Measurements from ENCODE around the gene GLO1. TPM values are rescaled to one million over a fixed set of nuclear protein-coding genes. Genes with fewer than 3 reads are reported as not detected.

GLO1 gene
- total RNA-seq, 1 donor from 2014 or later: 80.8 TPM

DNA sequence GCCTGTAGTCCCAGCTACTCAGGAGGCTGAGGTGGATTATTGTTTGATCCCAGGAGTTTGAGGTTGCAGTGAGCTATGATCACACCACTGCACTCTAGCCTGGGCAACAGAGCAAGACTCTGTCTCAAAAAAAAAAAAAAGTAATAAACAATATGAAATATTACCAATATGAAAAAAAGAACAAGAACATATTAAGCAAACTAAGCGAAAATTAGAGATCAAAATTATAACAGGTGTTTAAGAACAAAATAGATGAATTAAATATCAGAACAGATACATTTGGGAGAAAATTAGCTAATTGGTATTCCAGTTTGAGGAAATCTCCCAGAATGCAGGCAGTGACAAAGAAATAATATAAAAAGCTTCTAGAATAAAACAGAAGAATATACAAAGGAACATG, 23.3 kb downstream of the GLO1 start:
- TF ChIP-seq, protein P1, sequence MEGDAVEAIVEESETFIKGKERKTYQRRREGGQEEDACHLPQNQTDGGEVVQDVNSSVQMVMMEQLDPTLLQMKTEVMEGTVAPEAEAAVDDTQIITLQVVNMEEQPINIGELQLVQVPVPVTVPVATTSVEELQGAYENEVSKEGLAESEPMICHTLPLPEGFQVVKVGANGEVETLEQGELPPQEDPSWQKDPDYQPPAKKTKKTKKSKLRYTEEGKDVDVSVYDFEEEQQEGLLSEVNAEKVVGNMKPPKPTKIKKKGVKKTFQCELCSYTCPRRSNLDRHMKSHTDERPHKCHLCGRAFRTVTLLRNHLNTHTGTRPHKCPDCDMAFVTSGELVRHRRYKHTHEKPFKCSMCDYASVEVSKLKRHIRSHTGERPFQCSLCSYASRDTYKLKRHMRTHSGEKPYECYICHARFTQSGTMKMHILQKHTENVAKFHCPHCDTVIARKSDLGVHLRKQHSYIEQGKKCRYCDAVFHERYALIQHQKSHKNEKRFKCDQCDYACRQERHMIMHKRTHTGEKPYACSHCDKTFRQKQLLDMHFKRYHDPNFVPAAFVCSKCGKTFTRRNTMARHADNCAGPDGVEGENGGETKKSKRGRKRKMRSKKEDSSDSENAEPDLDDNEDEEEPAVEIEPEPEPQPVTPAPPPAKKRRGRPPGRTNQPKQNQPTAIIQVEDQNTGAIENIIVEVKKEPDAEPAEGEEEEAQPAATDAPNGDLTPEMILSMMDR (IDR thresholded peaks at IDR 0.05): no peak
- Mint-ChIP-seq H3K27me3 (ENCODE audit: unreplicated experiment) (no peaks in the 10 kb centered on the region), H3K27ac (ENCODE audit: unreplicated experiment) (no peak overlapping the region), H3K4me1 (ENCODE audit: unreplicated experiment) (no peaks in the 10 kb centered on the region), H3K4me3 (ENCODE audit: unreplicated experiment) (no peak overlapping the region), H3K36me3 (ENCODE audit: unreplicated experiment) (peaks cover 50% of the 10 kb centered on the region), H3K9me3 (ENCODE audit: unreplicated experiment) (no peaks in the 10 kb centered on the region)
- no peak for DNase-seq (ENCODE audit: extremely low spot score, unreplicated experiment)

DNA sequence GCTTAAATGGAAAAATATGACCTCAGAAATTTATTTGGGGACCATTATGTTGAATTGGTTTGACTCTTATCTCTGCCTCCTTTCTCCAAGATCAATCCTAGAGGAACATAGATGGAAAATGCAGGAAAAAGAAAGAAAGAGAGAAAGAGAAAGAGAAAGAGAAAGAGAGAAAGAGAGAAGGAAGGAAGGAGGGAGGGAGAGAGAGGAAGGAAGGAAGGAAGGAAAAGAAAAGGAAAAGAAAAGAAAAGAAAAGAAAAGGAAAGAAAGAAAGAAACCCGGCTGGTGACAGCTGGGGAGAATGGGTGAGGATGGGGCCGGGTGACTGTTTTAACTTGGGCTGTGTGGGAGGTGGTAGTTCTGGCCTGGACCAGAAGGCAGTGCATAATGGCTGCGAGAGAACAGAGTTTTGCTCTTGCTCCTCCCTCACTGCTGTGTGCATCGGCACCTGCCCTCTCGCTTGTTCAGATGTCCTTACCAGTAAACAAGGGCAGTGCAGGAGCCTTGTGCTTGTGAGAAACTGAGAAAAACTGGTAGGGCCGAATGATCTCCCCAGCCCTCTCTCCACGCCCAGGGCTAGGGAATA, 24.7 kb downstream of the GLO1 start:
- Mint-ChIP-seq H3K27ac (ENCODE audit: unreplicated experiment) (peak overlapping the region; percentile 16), H3K4me1 (ENCODE audit: unreplicated experiment) (no peaks in the 10 kb centered on the region), H3K27me3 (ENCODE audit: unreplicated experiment) (no peaks in the 10 kb centered on the region), H3K9me3 (ENCODE audit: unreplicated experiment) (no peaks in the 10 kb centered on the region), H3K36me3 (ENCODE audit: unreplicated experiment) (peaks cover 45% of the 10 kb centered on the region), H3K4me3 (ENCODE audit: unreplicated experiment) (no peak overlapping the region)
- no peak for DNase-seq (ENCODE audit: extremely low spot score, unreplicated experiment)
- TF ChIP-seq, protein P1 (IDR thresholded peaks at IDR 0.05): no peak

DNA sequence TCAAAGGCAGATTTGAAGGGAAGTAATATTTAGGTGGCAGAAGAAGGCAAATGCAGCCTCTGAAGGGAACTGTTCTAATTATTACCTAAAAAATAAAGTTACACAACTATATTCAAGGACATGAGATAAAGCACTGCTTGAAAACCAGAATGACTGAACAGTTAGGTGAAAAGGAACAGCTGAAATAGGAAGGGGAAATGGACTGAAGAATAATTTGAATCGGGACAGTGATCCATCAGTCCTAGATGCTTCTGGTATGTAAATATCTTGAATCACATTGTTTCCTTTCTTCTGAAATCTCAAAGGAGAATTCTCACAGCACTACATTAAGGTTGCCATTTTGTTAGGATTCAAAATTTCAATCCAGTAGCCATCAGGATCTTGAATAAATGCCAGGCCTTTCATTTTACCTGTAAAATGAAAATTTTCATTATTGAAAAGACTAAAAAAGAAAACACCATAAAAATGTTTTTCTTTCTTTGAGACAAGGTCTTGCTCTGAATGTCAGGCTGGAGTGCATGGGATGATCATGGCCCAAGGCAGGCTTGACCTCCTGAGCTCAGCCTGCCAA, 25.9 kb downstream of the GLO1 start:
- TF ChIP-seq, protein P1 (IDR thresholded peaks at IDR 0.05): no peak
- DNase-seq (ENCODE audit: extremely low spot score, unreplicated experiment): no peak
- no peaks in the 10 kb centered on the region for H3K27me3 Mint-ChIP-seq (ENCODE audit: unreplicated experiment)
- peaks cover 40% of the 10 kb centered on the region for H3K36me3 Mint-ChIP-seq (ENCODE audit: unreplicated experiment)
- no peak overlapping the region for H3K4me3 Mint-ChIP-seq (ENCODE audit: unreplicated experiment)
- H3K27ac Mint-ChIP-seq (ENCODE audit: unreplicated experiment): no peak overlapping the region
- no peaks in the 10 kb centered on the region for H3K4me1 Mint-ChIP-seq (ENCODE audit: unreplicated experiment)
- H3K9me3 Mint-ChIP-seq (ENCODE audit: unreplicated experiment): no peaks in the 10 kb centered on the region

DNA sequence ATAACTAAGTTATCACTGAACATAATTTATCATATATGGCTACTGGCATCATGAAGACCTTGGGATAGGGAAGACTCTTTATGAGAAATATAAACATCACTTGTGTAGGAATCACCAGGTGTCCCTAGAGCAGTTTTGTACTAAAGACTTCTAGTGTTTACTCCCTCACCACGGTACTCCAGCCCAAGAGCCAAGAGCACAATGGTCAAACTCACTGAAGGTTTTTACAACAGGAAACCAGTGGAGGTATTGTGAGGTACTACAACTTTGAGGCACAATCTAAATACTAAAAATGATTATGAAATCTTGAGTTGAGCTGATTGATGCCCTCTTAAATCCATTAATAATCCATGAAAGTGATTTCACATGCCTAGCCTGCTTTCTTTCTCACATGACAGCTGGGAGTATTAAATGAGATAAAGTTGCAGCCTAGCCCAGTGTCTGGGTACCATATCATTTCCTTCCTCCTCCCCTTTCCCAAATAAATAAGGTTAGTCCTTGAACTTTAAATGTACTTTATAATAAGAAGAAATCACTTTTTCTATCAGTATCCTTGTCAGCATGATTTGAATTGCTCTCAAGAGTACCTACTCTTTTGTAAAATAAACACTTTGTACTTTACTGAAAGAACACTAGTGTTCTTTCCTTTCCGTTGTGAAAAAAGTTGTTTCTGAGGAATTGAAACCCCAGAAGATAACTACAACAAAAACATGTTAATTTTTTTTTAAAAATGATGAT, 26.5 kb downstream of the GLO1 start:
- Mint-ChIP-seq H3K27me3 (ENCODE audit: unreplicated experiment) (no peaks in the 10 kb centered on the region), H3K36me3 (ENCODE audit: unreplicated experiment) (peaks cover 34% of the 10 kb centered on the region), H3K4me3 (ENCODE audit: unreplicated experiment) (no peak overlapping the region), H3K9me3 (ENCODE audit: unreplicated experiment) (no peaks in the 10 kb centered on the region), H3K4me1 (ENCODE audit: unreplicated experiment) (no peaks in the 10 kb centered on the region), H3K27ac (ENCODE audit: unreplicated experiment) (no peak overlapping the region)
- DNase-seq (ENCODE audit: extremely low spot score, unreplicated experiment): no peak
- TF ChIP-seq, protein P1 (IDR thresholded peaks at IDR 0.05): no peak

Measured in osteocyte (in vitro differentiated cells).